Uterine smooth muscle cell (primary cell): ENCODE measurements around the gene AKR7A3. TPM values are rescaled to one million over a fixed set of nuclear protein-coding genes. Genes with fewer than 3 reads are reported as not detected.

Experiments
- total RNA-seq: library from RNA; depleted of rRNA; stranded (reverse); fragments of >200 nt; gene quantifications from 2 replicates; pipeline ENCODE4 v1.2.3, GENCODE V29; 2014

AKR7A3 gene
- total RNA-seq = 0.44 and 0.62 TPM in 2 replicates

DNA sequence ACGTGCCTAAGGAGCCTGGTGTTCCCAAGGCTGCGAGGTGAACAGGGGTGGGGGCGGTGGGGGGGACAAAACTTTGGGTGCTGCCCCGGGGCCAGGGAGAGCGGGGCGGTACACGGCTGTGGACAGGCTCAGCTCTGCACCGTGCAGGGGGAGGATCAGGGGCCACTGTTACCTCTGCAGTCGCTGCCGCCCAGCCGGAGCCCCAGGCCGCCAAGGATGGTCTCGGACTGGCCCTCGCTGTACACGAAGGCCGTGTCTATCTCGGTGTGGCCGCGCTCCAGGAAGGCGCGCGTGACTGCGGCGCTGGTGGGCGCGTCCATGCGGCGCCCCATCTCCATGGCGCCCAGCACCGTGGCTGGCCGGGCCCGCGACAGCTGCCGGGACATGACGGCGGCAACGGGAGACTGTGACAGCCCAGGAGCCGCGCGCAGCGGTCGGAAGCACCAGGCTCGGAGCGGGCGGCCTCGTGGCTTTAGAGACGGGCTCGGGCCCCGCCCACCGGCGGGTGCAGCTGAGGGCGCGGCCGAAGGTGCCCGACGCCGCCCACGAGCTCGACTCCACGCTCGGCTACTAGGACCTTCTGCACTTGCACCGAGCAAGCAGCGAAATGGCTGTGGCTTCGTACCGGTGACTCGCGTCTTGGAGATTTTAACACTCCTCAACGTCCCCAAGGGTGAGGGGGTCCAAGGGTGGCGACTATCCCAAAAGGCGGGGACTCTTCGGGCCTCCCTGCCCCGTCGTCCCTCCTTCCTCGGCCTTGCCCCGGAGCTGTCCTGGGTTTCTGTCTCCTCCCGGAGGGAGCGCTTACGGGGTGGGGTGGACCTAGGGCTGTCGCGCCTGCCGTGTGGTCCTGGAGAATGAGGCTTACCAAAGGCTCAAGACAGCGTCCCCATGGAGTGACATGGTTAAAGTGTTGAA lies at the start of gene AKR7A3:
Gene AKR7A3, minus strand, starts transcription at position 447 of the 918 bp plus-strand sequence. Its CDS starts 61 bp downstream, at position 386.

GRCh38 chr1:19311931-19312781 lies 23.6 kb upstream of the AKR7A3 start, which contains the start of the genes AKR7A2 and SLC66A1:
AKR7A2 (minus strand) TSS chr1:19312144; CDS start chr1:19312124, 20 bp downstream.
SLC66A1 (plus strand) TSS chr1:19312326; CDS start chr1:19317678, 5,352 bp downstream.

GRCh38 chr1:19251305-19252196 lies 37.0 kb downstream of the AKR7A3 start, which contains the start of the genes EMC1 and MRTO4:
EMC1 (minus strand) TSS chr1:19251524; CDS start chr1:19251509, 15 bp downstream.
MRTO4 (plus strand) TSS chr1:19251805; CDS start chr1:19251836, 31 bp downstream.

Other genes starting within 250 kb of the AKR7A3 start
- 153 and 165 TPM in 2 replicates for gene UBR4, start 78.5 kb downstream of the AKR7A3 start, total RNA-seq
- 77.9 and 89.5 TPM in 2 replicates for gene EMC1, start 37.2 kb downstream of the AKR7A3 start, total RNA-seq
- gene MRTO4, start 37.0 kb downstream of the AKR7A3 start, total RNA-seq = 27.7 and 58.4 TPM in 2 replicates
- gene AKR7A2, start 23.4 kb upstream of the AKR7A3 start, total RNA-seq = 84.1 and 104 TPM in 2 replicates
- 22.6 and 23.2 TPM in 2 replicates for gene SLC66A1, start 23.6 kb upstream of the AKR7A3 start, total RNA-seq
- 158 and 172 TPM in 2 replicates for gene CAPZB, start 196.8 kb upstream of the AKR7A3 start, total RNA-seq